HG03469 (cell line): ENCODE data around the gene PRIM2.
"Not testable (repeated sequence)": the region's sequence is repeated elsewhere in the genome, so short reads cannot be mapped to it uniquely, and the experiment has no call there.

Source experiments
- ATAC-seq: cut with Tn5 transposase; IDR thresholded peaks from one replicate; pipeline ENCODE4 v1.9.1; 2021; ENCODE audit warnings: mild to moderate bottlenecking, moderate library complexity, moderate number of reproducible peaks; ENCODE audit not compliant: unreplicated experiment

The PRIM2 gene, protein sequence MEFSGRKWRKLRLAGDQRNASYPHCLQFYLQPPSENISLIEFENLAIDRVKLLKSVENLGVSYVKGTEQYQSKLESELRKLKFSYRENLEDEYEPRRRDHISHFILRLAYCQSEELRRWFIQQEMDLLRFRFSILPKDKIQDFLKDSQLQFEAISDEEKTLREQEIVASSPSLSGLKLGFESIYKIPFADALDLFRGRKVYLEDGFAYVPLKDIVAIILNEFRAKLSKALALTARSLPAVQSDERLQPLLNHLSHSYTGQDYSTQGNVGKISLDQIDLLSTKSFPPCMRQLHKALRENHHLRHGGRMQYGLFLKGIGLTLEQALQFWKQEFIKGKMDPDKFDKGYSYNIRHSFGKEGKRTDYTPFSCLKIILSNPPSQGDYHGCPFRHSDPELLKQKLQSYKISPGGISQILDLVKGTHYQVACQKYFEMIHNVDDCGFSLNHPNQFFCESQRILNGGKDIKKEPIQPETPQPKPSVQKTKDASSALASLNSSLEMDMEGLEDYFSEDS

DNA sequence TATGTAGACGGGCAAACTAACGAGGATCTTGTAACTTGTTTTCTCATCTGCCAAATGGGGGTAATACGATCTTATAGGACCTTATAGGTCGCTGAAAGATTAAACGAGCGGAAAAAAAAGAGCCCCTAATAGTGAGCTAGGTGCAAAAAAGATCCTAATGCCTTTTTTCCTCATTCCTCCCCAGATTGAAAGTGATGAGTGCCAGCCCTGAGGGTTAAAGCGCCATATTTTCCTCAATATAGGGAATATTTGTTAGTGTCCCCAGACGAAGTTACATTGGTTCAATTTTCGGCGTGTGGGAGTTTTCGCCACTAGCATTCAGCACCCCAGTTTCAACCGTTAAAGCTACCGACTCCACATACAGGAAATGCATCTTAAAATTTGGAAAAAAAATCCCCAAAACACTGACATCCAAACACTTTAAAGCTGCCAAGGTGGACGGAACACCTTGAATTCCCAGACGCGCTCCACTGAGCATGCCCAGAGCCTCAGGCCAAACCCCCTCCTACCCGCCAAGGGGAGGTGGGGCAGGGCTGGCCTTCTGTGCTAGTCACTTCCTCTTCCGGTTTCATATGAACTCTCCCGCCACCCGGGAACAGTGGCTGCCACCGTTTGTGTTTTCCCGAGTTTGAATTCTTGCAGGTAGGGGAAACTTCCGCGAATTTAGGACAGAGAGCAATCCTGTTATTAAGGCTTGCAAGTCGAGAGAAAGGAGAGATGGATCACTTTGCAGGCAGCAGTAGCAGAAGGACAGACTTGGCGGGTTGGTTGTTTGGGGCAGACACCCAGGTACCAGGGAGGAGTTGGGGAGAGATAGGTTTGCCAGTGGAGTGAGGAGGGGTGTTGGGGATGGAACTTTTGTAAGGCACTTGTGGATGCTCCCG lies at the start of gene PRIM2:
Gene PRIM2 (plus strand): TSS at position 571 of the 884 bp plus-strand sequence. CDS start 816 bp downstream, outside the sequence.
- peak; percentile 70 for ATAC-seq

DNA sequence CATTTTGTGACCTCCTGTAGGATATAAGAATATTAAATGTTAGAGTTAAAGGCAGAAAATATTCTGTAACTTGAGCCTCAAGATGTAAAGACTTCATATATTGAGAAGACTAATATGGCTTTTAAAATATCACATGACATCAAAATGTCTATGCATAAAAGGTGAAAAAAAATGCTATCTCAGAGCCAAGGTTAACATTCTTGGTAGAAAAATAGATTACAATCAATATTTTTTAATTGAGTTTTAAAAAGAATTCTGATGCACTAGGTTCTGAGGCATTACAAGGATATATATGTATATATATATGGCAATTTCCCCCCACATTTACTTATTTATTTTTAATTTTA lies 49.2 kb upstream of the PRIM2 start:
- ATAC-seq = no peak

DNA sequence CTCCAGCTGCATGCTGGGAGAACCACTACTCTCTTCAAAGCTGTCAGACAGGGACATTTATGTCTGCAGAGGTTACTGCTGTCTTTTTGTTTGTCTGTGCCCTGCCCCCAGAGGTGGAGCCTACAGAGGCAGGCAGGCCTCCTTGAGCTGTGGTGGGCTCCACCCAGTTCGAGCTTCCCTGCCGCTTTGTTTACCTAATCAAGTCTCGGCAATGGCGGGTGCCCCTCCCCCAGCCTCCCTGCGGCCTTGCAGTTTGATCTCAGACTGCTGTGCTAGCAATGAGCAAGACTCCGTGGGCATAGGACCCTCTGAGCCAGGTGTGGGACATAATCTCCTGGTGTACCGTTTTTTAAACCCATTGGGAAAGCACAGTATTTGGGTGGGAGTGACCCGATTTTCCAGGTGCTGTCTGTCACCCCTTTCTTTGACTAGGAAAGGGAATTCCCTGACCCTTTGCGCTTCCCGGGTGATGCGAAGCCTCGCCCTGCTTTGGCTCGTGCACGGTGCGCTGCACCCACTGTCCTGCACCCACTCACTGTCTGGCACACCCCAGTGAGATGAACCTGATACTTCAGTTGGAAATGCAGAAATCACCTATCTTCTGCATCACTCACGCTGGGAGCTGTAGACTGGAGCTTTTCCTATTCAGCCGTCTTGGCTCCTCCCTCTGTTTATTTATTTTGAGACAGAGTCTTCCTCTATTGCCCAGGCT lies 43.2 kb upstream of the PRIM2 start:
- ATAC-seq = not testable (repeated sequence)

DNA sequence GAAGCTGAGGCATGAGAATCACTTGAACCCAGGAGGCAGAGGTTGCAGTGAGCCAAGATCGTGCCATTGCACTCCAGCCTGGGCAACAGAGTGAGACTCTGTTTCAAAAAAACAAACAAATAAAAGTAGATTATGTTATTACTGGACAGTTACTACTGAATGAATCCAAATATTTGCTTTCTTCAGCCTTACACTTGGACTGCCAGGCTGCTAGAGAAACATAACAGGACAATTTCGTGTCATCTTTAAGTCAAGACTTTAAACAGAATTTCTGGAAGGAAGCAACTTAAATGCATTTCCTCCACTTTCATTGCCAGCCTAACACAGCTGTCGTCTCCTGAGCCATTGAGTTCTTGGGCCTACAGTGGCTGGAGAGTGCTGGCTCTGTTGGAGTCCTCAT lies 42.0 kb upstream of the PRIM2 start:
- ATAC-seq = no peak

DNA sequence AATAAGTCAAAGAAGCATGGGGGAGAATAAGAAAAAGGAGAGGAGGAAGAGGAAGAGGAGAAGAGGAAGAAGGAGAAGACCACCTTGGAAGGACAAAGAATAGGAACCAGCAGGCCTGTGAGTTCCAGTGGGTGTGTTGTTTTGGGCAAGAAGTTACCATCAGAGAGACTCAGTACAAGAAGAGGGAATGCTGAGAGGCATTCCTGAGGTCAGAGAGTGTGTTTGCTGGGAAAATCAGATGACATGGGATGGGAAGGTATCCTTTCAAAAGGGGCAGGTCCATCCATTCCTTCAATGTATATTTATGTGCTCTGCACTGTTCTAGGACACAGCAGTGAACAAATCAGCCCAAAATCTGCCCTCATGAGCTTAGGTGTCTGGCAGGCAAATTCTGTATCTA lies 40.5 kb upstream of the PRIM2 start:
- no peak for ATAC-seq

DNA sequence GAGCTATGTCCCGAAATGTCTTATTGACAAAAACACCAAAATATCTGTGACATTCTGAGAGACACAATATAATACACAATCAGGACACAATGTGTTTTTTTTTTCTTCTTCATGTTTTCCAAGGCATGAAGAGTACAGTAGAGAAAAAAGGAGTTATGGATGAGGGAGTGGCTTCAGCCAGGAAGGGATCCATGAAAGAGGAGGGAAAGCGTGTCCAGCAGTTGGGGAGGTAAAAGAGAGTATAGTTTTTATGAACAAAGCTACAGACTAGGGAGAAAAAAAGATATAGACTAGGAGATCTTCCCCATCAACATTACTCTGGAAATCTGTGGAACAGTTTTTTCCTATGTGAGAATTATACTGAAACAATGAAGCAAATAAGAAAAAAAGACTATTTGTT lies 38.9 kb upstream of the PRIM2 start:
- no peak for ATAC-seq

DNA sequence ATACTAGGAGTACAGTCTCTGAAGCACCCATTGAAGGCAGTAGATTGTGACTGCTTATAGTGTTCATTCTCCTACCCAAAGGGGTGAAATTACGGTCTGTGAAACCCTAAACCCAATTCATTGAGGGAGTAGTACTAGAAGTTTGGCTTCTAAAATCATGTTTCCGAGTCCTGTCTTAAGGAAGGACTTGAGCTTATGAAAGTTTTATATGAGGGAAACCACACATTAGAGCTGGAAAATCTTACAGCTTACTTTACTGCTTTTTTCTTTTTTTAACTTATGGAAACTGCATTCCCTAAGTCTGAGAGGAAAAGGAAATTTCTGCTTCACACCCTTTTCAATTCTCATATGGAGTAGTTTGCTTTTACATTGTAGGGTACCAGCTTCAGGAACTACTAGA lies 38.4 kb upstream of the PRIM2 start:
- ATAC-seq = no peak

DNA sequence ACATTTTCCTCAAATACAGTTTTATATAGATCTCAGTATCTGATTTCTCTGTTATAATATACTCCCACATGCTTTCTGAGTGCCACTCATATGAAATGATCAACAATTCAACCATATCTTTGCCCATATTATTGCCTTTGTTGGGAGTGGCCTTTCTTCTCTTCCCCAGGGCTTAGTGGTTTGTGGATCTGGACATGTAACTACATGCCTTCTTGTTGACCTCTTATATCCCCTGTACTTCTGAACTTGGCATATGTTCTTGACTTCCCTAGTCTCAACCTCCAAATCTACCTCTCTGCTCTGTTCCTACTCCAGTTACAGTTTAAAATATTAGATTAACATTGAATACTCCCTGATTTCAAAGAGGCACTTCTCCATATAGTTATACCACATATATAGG lies 34.3 kb upstream of the PRIM2 start:
- ATAC-seq = no peak

GRCh38 chr6:57283911-57284455 lies 33.4 kb upstream of the PRIM2 start:
- no peak for ATAC-seq

GRCh38 chr6:57288136-57288535 lies 29.3 kb upstream of the PRIM2 start:
- not testable (repeated sequence) for ATAC-seq

- not testable (repeated sequence) for ATAC-seq
Measured at GRCh38 chr6:57293472-57293871, 24.0 kb upstream of the PRIM2 start.

DNA sequence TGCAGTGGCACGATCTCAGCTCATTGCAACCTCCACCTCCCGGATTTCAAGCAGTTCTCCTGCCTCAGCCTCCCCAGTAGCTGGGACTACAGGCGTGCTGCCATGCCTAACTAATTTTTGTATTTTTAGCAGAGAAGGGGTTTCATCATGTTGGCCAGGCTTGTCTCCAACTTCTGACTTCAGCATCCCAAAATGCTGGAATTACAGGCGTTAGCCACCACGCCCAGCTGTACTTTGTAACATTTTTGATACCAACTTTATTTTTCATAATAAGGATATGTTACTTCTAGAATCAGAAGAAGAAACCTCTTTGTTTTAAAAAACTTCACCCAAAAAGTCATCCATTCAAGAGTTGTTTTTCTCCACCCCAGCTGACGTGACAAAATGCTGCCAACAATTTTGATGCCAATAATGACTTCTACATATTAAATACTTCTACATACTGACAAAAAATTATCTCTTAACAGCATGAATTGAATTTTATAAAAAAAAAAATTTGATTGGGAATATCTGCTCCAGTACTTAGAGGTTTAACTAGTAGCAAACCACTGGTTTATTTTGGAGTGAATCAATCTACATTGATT lies 22.5 kb upstream of the PRIM2 start:
- ATAC-seq = no peak

DNA sequence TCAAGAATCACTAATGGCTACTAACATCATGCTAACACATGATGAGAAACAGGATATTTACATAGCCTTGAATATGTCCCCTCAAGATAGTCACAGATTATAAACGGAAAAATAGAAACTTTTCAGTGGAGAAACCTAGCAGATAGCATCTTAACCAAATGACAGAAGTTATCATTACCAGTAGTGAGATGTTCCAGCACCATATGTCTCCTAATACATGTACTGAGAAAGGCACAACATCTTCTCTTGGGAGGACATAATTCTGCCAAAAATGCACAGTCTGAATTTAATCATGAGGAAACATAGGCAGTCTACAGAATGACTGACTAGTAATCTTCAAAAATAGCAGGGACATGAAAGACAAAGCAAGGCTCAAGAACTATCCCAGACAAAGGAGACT lies 19.9 kb upstream of the PRIM2 start:
- ATAC-seq = no peak

DNA sequence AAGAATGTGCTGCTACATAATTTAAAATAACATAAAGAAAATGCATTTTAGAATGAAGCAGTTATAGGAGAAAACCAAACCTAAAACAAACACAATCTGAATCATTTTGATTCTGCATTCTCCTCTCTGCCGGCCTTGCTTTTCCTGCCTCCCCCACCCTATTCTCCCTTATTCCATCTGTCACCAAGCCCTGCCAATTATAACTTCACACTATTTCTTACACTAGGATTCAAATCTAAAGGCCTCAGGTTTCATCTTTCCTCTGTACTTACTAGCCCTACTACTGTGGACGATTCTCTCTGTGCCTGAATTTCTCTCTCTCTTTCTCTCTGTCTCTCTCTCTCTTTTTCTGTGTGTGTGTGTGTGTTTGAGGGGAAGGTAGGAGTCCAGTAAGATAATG lies 18.7 kb upstream of the PRIM2 start:
- no peak for ATAC-seq

- ATAC-seq = no peak
Measured at GRCh38 chr6:57301757-57302156, 15.7 kb upstream of the PRIM2 start.

- ATAC-seq = no peak
Measured at GRCh38 chr6:57302477-57302876, 15.0 kb upstream of the PRIM2 start.

DNA sequence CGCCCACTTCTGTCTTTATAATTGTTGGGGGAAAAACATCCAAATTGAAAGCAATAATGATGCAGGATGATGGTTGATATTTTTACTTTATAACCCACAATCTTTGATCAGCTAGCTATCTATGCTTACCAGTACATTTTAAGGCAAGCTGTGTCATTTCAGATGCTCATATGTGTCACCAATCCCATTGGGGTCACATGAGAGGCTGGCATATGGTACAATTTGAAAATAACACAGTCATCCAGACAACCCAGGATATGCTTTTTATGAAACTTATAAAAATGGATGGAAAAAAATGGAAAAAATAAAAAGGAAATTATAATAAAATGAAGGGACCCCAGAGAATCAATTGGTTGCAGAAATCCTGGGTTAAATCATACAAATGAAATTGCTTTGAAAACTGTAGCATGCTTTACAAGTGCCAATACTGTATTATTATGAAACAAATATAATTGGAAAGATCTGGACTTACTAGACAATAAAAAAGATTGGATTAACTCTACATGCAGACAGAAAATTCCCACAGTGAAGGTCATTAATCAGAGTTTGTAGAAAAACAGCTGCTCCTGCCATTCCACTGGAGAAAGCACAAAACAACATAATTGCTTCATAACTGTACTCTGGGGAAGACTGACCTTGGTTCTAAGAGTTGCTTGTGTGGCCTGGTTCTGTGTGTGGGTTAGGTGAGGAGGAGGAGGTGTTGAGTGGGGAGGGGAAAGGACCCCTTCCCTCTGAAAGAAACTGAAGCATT lies 13.3 kb upstream of the PRIM2 start:
- ATAC-seq = no peak

GRCh38 chr6:57305107-57305506 lies 12.3 kb upstream of the PRIM2 start:
- ATAC-seq = no peak

- ATAC-seq = no peak
Measured at GRCh38 chr6:57305761-57306160, 11.7 kb upstream of the PRIM2 start.

DNA sequence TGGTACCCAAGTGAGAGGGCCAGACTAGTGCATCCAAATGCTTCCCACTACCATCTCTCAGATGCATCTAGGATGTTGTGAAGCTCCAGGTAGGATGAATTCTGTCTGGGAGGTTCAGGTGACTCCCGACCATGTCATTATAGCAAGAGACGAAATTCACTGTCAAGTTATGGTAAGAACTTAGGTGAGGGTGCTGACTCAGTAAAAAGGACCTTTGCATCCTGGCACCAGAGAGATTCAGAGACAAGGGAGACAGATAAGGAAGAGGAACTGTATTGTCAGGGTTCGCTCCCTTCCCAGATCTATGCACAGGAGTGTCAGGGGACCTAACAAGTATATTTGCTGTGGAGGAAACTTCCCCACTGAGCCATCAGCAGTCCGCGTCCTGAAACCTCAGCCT lies 11.2 kb upstream of the PRIM2 start:
- no peak for ATAC-seq
